GM18517 (cell line): Measurements from ENCODE around the gene EGR4.
"Not testable (repeated sequence)": the region's sequence is repeated elsewhere in the genome, so short reads cannot be mapped to it uniquely, and the experiment has no call there.

ENCODE experiments used
- ATAC-seq: cut with Tn5 transposase; IDR thresholded peaks from one replicate; pipeline ENCODE4 v1.9.1; 2021; ENCODE audit warnings: mild to moderate bottlenecking, moderate library complexity; ENCODE audit not compliant: unreplicated experiment

EGR4 gene

GRCh38 chr2:73264332-73264606, 29.1 kb downstream of the EGR4 start:
- ATAC-seq = no peak

- ATAC-seq = no peak
Measured at GRCh38 chr2:73263540-73264331, 29.6 kb downstream of the EGR4 start.

GRCh38 chr2:73262691-73263429, 30.5 kb downstream of the EGR4 start:
- not testable (repeated sequence) for ATAC-seq

- ATAC-seq = no peak
Measured at GRCh38 chr2:73262108-73262651, 31.2 kb downstream of the EGR4 start.

GRCh38 chr2:73260338-73260984, 32.9 kb downstream of the EGR4 start:
- ATAC-seq = no peak

- ATAC-seq = no peak
Measured at GRCh38 chr2:73259704-73260337, 33.5 kb downstream of the EGR4 start.

GRCh38 chr2:73259276-73259675, 34.1 kb downstream of the EGR4 start:
- no peak for ATAC-seq

GRCh38 chr2:73258913-73259215, 34.5 kb downstream of the EGR4 start:
- ATAC-seq = no peak

- ATAC-seq = no peak
Measured at GRCh38 chr2:73258186-73258912, 35.0 kb downstream of the EGR4 start.

- ATAC-seq = no peak
Measured at GRCh38 chr2:73257425-73258125, 35.8 kb downstream of the EGR4 start.

- no peak for ATAC-seq
Measured at GRCh38 chr2:73257021-73257420, 36.3 kb downstream of the EGR4 start.

- ATAC-seq = no peak
Measured at GRCh38 chr2:73256618-73256922, 36.8 kb downstream of the EGR4 start.

GRCh38 chr2:73255907-73256617, 37.3 kb downstream of the EGR4 start:
- ATAC-seq = no peak

- no peak for ATAC-seq
Measured at GRCh38 chr2:73255007-73255644, 38.2 kb downstream of the EGR4 start.

- no peak for ATAC-seq
Measured at GRCh38 chr2:73254343-73255006, 38.9 kb downstream of the EGR4 start.

GRCh38 chr2:73253901-73254300, 39.4 kb downstream of the EGR4 start:
- ATAC-seq = no peak

- ATAC-seq = no peak
Measured at GRCh38 chr2:73253400-73253799, 39.9 kb downstream of the EGR4 start.

GRCh38 chr2:73252238-73253027, 40.9 kb downstream of the EGR4 start:
- ATAC-seq = no peak
